GM18511 (cell line): Measurements from ENCODE around the gene INHBB.

Experiments used
- ATAC-seq: cut with Tn5 transposase; IDR thresholded peaks from one replicate; pipeline ENCODE4 v1.9.1; 2021; ENCODE audit warnings: mild to moderate bottlenecking, moderate library complexity; ENCODE audit not compliant: unreplicated experiment

INHBB gene

DNA sequence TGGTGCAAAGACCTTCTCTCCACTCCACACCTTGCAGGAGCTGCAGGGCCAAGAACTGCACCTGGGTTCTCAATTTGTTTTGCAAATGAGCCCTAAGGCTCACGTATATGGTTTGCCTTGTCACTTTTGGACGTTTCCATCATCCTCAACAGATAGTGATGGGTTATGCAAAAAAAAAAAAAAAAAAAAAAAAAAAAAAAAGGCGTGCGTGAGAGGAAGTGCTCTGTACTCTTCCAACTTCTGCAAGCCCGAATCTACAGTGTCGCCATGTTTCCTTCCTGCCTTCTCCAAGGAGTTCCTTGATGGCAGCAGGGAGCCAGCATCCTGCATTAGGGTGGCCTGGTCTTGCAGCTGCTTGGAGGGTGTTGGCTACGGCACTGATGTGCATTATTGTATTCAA is 4.0 kb upstream of the INHBB start:
- no peak for ATAC-seq

DNA sequence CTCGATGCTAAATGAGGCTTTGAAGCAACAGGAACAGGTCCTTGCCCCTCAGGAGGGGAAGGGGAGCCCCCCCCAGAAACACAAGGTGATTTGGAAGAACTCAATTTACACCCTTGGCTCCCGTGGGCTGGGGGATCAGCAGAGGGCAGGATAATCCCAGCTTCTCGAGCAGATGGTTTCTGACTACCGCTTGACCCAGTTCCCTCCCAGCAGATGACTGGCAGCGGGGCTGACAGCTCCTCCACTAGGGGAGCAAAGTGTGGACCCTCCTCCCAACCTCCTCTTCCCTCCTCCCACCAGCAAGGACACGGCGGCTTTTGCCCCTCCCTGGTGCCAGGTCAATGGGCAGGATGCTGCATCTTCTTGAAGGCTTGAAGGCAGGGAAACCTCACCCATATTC is 3.5 kb upstream of the INHBB start:
- no peak for ATAC-seq

DNA sequence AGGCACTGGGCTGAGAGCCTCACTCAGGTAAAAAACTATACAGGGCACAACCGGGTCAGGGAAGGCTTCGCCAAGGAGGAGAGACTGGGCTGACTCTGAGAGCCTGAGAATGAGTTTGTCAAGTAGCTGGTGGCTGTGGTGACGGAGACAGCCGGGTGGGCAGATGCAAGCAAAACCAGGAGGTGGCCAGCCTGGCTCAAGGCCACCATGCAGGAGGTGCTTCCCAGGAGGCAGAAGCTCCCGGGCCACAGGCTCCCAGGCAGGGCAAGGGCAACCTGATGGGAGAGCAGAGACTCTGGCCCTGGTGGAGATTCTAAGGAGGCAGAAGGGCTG is 2.9 kb upstream of the INHBB start:
- no peak for ATAC-seq

DNA sequence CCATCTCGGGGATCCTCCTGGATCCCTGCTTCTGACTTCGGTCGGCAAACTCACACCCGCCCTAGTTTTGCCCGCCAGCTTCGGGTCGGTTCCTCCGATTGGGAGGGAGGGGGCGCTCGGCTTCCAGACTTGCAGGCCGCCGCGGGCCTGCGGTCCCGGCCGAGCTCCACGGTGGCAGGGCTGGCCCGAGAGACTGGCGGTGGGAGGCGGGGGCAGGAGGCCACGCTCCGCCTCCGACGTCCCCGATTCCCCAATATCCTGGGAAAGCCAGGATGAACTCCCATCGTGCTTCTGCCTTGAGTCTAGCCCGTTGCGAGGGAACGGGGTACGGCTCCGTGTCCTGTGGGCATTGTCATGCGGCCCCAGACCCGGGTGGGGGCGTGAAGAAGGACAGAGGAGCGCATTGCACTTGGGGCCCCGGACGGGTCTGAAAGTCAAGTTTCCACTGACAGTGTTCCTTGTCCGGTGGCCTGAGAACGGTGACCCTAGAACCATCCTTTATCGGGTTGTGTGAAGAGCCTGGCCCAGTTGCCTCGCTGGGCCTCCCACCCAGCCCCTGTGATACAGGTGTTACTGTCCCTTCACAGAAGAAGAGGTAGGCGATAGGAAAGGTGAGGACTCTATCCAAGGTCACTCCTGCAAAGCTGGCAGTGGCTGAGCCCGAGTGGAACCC is 2.4 kb upstream of the INHBB start:
- peak; percentile 54 for ATAC-seq

DNA sequence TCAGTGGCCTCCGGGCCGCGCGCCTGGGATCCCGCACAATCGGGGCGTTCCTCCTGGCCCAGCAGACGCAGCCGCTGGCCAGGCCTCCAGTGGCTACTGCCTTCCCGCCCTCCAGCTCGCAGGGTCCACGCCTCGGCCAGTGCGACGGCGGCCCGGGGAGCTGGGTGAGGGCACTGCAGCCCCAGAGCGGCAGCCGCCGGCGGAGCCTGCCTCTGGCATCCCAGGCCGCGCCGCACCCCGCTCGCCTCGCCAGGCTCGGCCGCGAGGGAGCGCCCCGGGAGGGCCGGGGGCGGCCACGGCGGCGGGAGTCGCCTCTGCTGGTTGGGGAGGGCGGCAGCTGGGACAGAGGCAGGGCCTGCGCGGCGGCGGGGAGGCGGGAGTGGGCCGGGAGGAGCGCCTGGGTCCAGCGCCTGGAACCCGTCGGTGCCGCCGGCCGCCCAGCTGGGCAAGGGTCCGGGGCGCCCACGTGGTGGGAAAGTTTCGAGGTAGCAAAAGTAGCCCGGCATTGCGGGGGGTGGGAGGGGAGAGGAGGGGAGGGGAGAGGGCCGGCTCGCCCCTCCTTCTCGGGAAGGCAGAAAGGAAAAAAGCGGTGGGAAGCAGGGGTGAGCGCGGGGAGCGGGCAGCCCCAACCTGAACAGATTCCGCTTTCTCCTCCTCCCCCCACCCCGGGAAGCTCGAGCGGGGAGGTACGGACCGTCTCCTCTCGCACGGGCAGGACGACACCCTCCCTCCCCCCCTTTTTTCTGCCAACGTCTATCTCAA is 1.5 kb upstream of the INHBB start:
- ATAC-seq, result no peak

DNA sequence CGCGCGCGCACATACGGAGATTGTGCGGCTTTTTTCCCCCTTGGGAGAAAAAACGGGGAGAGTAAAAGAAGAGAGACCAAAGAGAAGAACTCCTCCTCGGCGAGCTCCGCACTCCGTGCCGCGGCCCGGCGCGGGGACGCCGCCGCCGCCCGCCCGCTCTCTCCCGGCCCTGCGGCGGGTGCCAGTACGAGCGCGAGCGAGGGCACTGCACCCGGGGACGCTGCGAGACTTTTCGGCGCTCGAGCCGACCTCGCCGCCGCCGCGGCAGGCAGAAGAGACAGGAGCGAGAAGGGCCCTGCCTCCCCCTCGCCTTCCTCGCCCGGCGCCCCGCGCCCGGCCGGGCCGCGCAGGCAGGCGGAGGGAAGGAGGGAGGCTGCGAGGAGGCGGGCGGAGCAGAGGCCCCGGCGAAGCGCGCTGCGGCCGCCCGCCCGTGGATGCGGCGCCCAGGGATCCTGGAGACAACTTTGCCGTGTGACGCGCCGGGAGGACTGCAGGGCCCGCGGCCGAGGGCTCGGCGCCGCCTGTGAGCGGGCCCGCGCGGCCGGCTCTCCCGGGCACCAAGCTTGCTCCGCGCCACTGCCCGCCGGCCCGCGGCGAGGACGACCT is 857 bp upstream of the INHBB start:
- ATAC-seq, result no peak

DNA sequence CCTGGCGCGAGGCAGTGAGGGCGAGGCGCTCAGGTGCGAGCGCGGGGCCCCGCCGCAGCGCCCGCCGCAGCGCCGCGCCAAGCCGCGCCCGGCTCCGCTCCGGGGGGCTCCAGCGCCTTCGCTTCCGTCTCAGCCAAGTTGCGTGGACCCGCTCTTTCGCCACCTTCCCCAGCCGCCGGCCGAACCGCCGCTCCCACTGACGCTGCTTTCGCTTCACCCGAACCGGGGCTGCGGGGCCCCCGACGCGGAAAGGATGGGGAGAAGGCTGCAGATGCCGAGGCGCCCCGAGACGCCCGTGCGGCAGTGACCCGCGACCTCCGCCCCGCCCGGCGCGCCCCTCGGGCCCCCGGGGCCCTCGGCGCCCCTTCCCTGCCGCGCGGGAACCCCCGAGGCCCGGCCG is 328 bp upstream of the INHBB start:
- ATAC-seq, result no peak

DNA sequence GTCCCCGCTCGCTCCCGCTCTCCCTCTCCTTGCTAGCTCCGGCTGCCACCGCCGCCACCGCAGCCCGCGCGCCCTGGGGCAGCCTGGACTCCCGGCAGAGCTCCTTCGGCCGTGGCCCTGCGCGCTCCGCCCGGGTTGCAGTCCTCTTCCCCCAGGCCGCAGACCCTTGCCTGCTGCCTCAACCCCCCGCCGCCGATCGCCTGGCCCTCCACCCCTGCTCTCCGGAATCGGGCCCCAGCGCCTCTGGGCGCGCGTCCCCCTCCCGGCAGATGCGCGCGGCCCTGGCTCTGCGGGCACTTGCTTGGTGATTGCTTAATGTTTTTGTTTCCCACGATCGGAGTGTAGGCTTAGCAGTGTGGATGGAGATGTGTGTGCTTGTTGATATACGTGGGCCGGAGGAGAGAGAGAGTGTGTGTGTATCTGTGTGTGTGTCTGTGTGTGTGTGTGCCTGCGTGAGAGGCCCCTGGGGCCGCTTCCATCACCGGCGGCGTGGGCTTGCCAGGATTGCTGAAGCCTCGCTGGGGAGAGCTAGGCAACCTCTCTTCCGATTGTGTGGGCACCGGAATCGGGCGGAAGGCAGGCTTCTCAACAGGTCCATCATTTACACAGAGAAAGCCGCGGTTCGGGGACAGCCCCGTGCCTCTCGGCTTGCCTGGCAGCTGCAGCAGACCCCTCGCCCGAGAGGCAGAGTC is 877 bp downstream of the INHBB start:
- no peak for ATAC-seq

DNA sequence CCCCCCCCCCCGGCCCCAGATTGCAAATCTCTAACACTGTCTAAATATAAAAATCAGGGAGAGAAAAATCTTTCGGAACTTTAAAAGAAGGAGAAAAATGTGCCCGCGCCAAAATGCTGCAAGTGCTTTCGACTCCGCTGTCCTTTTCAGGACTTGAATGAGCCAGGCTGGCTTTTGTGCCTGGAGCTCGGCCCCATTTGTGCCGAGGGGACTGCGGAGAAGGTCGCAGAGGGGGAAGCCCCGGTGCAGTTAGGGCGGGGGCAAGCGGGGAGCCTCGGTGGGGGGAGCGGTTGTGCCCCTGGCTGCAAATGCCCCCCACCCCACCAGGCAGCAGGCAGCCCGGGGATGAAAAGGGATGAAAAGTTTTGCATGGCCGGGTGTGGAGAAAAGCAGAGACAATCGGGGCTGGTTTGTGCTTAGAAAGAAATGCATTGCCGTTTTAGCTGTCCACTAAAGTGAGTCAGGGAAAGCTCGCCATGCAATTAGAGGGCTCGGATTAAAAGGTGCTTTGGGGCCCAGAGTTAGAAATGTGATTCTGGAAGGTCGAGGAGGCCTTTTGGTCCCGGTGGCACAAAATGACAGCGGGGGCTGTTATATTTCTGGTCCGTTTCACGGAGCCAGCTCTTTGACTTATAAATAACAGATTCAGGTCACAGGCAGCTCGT is 1.6 kb downstream of the INHBB start:
- ATAC-seq, result no peak

DNA sequence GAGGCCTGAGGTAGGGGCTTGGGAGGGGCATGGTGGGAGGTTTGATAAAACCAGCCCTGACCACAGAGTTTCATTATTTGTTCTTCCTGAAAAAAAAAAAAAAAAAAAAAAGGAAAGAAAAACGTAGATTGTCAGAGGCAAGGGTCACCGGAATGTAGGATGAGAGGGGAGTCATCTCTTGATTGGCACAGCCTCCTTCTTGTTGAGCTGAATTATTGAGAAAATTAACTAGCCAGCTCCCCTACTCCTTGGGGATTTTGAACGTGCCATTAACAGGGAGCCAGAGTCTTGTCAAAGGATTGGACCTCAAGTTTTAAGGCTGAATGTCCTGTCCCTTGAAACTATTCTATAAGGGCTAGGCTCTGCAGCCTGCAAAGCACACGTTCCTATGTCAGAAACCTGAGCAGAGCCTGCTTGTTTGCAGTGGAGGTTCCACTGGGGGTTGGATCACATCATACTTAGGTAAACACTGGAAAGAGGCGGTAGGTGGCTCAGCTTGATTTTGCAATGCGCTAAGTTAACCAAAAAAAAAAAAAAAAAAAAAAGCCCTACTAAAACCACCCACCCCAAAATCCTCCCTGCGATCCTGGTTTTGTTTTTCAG is 2.3 kb downstream of the INHBB start:
- no peak for ATAC-seq

DNA sequence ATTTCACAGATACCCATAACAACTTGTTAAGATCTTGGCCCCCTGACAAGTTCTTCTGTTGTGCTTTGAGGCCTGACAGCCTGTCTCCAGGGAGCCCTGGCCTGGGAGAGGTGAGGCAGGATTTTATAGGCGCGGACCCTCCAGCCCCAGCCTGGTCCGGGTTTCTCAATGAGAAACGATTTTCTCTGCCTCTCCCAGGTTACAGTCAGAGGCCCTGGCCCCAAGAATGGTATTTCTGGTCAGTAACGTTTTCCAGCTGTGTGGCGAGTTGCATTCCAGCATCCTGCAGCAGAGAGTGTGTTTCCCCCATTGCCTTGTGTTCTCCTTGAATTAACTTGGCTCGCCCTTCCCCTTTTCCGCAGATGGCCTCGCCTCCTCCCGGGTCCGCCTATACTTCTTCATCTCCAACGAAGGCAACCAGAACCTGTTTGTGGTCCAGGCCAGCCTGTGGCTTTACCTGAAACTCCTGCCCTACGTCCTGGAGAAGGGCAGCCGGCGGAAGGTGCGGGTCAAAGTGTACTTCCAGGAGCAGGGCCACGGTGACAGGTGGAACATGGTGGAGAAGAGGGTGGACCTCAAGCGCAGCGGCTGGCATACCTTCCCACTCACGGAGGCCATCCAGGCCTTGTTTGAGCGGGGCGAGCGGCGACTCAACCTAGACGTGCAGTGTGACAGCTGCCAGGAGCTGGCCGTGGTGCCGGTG is 3.0 kb downstream of the INHBB start:
- no peak for ATAC-seq

DNA sequence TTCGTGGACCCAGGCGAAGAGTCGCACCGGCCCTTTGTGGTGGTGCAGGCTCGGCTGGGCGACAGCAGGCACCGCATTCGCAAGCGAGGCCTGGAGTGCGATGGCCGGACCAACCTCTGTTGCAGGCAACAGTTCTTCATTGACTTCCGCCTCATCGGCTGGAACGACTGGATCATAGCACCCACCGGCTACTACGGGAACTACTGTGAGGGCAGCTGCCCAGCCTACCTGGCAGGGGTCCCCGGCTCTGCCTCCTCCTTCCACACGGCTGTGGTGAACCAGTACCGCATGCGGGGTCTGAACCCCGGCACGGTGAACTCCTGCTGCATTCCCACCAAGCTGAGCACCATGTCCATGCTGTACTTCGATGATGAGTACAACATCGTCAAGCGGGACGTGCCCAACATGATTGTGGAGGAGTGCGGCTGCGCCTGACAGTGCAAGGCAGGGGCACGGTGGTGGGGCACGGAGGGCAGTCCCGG is 3.5 kb downstream of the INHBB start:
- ATAC-seq, result no peak

DNA sequence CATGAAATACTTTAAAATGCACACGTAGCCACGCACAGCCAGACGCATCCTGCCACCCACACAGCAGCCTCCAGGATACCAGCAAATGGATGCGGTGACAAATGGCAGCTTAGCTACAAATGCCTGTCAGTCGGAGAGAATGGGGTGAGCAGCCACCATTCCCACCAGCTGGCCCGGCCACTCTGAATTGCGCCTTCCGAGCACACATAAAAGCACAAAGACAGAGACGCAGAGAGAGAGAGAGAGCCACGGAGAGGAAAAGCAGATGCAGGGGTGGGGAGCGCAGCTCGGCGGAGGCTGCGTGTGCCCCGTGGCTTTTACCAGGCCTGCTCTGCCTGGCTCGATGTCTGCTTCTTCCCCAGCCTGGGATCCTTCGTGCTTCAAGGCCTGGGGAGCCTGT is 4.1 kb downstream of the INHBB start:
- no peak for ATAC-seq

DNA sequence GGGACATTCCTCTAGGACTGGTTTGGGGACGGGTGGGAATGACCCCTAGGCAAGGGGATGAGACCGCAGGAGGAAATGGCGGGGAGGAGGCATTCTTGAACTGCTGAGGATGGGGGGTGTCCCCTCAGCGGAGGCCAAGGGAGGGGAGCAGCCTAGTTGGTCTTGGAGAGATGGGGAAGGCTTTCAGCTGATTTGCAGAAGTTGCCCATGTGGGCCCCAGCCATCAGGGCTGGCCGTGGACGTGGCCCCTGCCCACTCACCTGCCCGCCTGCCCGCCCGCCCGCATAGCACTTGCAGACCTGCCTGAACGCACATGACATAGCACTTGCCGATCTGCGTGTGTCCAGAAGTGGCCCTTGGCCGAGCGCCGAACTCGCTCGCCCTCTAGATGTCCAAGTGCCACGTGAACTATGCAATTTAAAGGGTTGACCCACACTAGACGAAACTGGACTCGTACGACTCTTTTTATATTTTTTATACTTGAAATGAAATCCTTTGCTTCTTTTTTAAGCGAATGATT is 4.9 kb downstream of the INHBB start:
- ATAC-seq, result no peak

DNA sequence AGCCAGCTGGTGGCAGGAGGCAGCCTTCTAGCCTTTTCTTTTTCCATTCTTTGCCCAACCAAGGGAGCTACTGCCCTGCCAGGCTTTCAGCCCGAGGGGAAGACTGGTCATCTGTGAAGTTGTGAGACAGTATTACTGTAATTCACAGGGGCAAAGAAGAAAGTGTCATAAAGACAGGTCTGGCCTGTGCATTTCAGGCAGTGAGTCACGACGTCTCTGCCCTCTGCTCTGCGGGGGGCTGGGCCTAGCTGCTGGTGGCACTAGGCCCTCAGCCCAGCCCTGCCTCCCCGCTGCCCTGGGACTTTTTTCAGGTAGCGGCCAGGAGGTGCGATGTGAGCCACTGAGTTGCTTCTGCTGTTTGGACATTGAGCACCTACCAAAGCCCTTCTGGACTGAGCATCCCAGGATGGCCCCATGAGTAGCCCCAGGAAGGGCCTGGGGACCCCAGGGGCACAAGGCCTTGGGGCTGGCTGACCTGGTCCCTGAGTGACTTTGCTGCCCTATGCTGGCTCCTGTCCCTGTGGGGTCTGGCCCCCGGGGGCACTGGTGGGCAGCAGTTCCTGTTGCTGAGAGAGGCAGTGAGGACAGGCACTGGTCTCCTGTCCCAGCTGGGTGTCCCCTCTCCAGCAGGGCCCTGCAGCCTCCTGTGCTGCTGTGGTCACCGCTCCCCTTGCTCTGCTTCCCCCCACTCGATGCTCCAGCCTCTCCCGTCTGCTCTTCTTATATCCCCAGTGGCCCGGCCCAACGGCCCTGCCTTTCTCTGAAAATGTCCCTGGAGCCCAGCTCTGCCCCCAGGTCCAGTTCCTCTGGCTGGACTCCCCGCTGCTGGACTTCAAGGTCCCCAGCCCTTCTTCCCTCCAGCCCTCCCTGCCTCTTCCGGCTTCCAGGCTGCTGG is 7.0 kb downstream of the INHBB start:
- no peak for ATAC-seq

DNA sequence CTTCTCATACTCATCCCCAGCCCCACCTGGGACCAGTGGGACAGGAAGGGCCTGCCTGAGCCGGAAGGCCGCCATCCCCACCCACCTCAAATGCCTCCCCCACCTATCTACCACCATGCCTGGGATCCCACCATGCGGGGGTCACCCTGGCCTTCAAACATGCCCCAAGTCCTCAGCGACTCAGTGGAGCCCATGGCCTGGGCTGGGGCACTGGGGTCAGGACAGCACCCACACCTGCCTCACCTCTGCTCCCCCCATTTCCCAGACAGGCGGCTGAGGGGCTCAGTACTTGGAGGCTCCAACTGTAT is 7.6 kb downstream of the INHBB start:
- no peak for ATAC-seq

DNA sequence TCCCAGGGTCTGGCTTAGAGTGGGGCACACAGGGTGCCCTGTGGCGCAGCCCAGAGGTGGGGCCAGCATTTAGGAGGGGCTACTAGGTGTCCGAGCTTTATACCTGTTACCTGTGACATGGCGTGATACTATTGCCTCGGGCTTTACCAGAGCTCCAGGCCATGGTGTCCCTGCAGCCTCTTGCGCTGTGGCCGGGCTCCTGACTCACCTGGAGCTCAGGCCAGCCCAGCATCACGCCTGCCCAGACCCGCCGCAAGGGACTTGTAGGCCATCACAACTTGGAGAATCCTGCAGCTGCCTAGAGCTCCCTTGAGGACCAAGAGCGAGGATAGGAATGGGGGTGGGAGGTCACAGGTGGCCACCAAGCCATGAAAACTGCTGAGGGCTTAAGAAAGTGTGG is 8.0 kb downstream of the INHBB start:
- no peak for ATAC-seq

DNA sequence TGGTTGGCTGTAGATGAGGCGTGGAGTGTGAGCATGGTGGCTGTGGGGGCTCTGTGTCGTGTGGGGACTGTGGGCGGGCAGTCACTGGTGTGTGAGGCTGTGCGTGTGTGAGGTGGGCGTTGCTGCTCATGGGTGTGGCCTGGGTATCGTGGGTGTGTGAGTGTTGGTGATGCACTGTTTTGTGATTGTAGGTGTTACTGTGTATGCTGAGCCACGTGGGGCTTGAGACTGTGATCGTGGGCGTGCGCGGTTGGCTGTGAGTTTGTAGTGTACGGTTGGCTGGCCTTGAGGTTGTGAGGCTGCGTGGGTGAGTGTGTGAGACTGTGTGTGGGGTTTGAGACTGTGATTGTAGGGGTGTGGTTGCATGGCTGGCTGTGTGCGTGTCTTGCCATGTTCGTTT is 8.5 kb downstream of the INHBB start:
- ATAC-seq, result no peak
